Mesenchymal stem cell (in vitro differentiated cells and primary cell): Measurements from ENCODE around the gene APBB1IP.

ENCODE experiments used
- DNase-seq: peaks from one replicate; pipeline ENCODE4 v3.0.0-alpha.2; 2013
- H2AFZ ChIP-seq: one replicate; pipeline ENCODE4 v1.6.1; 2013; ENCODE audit warnings: low read depth, mild to moderate bottlenecking, control low read depth, inconsistent platforms, low read length, moderate library complexity
- H2AK5ac ChIP-seq: 2 replicates; pipeline ENCODE4 v1.6.1; 2013; ENCODE audit warnings: low read length, moderate library complexity, mild to moderate bottlenecking, inconsistent platforms; ENCODE audit not compliant: severe bottlenecking
- H2BK120ac ChIP-seq: one replicate; pipeline ENCODE4 v1.6.1; 2013; ENCODE audit warnings: low read depth, mild to moderate bottlenecking, inconsistent platforms, low read length, moderate library complexity
- H2BK12ac ChIP-seq, 2 experiments: one replicate each; pipeline ENCODE4 v1.6.1; 2013; ENCODE audit warnings: inconsistent platforms in 2 of 2, low read length in 2 of 2, mild to moderate bottlenecking in 2 of 2, moderate library complexity in 2 of 2, control low read depth in 1 of 2
- H2BK15ac ChIP-seq: one replicate; pipeline ENCODE4 v1.6.1; 2013; ENCODE audit warnings: mild to moderate bottlenecking, low read depth, inconsistent platforms; ENCODE audit not compliant: poor library complexity, severe bottlenecking
- H2BK5ac ChIP-seq: 2 replicates; pipeline ENCODE4 v1.6.1; 2013; ENCODE audit warnings: low read depth, mild to moderate bottlenecking, low read length, control low read depth, inconsistent platforms; ENCODE audit not compliant: poor library complexity, severe bottlenecking
- H3K14ac ChIP-seq, 2 experiments: one replicate each; pipeline ENCODE4 v1.6.1; 2013; ENCODE audit warnings: inconsistent platforms in 2 of 2, low read length in 2 of 2, control low read depth in 1 of 2, mild to moderate bottlenecking in 1 of 2, moderate library complexity in 1 of 2
- H3K18ac ChIP-seq, 2 experiments: one replicate each; pipeline ENCODE4 v1.6.1; 2013; ENCODE audit warnings: inconsistent platforms in 2 of 2, low read length in 2 of 2, control low read depth in 1 of 2, low read depth in 1 of 2, mild to moderate bottlenecking in 1 of 2
- H3K23ac ChIP-seq, 2 experiments: one replicate each; pipeline ENCODE4 v1.6.1; 2013; ENCODE audit warnings: inconsistent platforms in 2 of 2, low read length in 2 of 2, mild to moderate bottlenecking in 2 of 2, moderate library complexity in 2 of 2, control low read depth in 1 of 2
- H3K27ac ChIP-seq: 2 replicates; pipeline ENCODE4 v1.5.1; 2013; ENCODE audit warnings: mild to moderate bottlenecking, moderate library complexity, low read length, control low read depth, inconsistent platforms; ENCODE audit not compliant: poor library complexity, severe bottlenecking
- H3K27me3 ChIP-seq, 2 experiments: 2 replicates each; pipeline versions ENCODE4 v1.6.1 to v1.7.0; 2013; ENCODE audit warnings: low read length in 2 of 2, mild to moderate bottlenecking in 2 of 2, moderate library complexity in 2 of 2, control low read depth in 1 of 2, inconsistent platforms in 1 of 2; ENCODE audit not compliant: control insufficient read depth in 1 of 2, insufficient read depth in 1 of 2
- H3K36me3 ChIP-seq, 2 experiments: 2 replicates each; pipeline versions ENCODE4 v1.6.1 to v1.7.0; 2013; ENCODE audit warnings: low read length in 2 of 2, control low read depth in 1 of 2, inconsistent platforms in 1 of 2, low read depth in 1 of 2, mild to moderate bottlenecking in 1 of 2; ENCODE audit not compliant: insufficient read depth in 2 of 2, control insufficient read depth in 1 of 2
- H3K4ac ChIP-seq, 2 experiments: one replicate each; pipeline ENCODE4 v1.6.1; 2013; ENCODE audit warnings: inconsistent platforms in 2 of 2, low read length in 2 of 2, mild to moderate bottlenecking in 2 of 2, moderate library complexity in 2 of 2, control low read depth in 1 of 2, low read depth in 1 of 2
- H3K4me1 ChIP-seq: 2 replicates; pipeline ENCODE4 v1.6.1; 2013; ENCODE audit warnings: low read depth, low read length, control low read depth; ENCODE audit not compliant: control insufficient read depth, insufficient read depth
- H3K4me2 ChIP-seq: 2 replicates; pipeline ENCODE4 v1.6.1; 2013; ENCODE audit warnings: low read length, mild to moderate bottlenecking, inconsistent platforms; ENCODE audit not compliant: poor library complexity, severe bottlenecking
- H3K4me3 ChIP-seq, 2 experiments: 2 replicates each; pipeline versions ENCODE4 v1.5.1 to v1.7.0; 2013; ENCODE audit warnings: low read length in 2 of 2, mild to moderate bottlenecking in 2 of 2, control low read depth in 1 of 2, low read depth in 1 of 2; ENCODE audit not compliant: insufficient read depth in 1 of 2
- H3K79me1 ChIP-seq: replicated peaks from 2 replicates; pipeline ENCODE4 v1.6.1; 2013; ENCODE audit warnings: mild to moderate bottlenecking, control low read depth, low read length, inconsistent platforms; ENCODE audit not compliant: poor library complexity, severe bottlenecking
- H3K9ac ChIP-seq: 2 replicates; pipeline ENCODE4 v1.7.0; 2013; ENCODE audit warnings: mild to moderate bottlenecking, low read length, moderate library complexity
- H3K9me3 ChIP-seq: 2 replicates; pipeline ENCODE4 v1.7.0; 2013; ENCODE audit warnings: mild to moderate bottlenecking, low read length; ENCODE audit not compliant: control insufficient read depth
- H4K8ac ChIP-seq: one replicate; pipeline ENCODE4 v1.6.1; 2013; ENCODE audit warnings: inconsistent platforms, mild to moderate bottlenecking, low read length, moderate library complexity
- H4K91ac ChIP-seq: one replicate; pipeline ENCODE4 v1.6.1; 2013; ENCODE audit warnings: mild to moderate bottlenecking, low read length, inconsistent platforms
- WGBS: methylation state at CpG from one replicate; pipeline ENCODE4 v1.1.7; 2013; ENCODE audit warnings: mixed read lengths; 5-methylcytosine and 5-hydroxymethylcytosine counted together

The APBB1IP gene

DNA sequence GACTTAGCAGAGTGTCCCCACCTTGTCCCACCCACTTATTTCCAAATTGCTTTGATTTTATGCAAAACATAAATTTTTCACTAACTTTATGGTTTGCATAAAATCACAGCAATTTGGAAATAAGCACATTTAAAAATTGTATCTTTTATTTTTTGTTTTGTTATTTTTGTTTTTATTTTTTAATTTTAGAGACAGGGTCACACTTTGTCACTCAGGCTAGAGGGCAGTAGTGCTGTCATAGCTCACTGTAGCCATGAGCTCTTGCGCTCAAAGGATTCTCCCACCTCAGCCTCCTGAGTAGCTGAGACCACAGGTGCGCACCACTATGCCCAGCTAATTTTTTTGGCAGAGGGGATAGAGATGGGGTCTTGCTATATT is 43.2 kb downstream of the APBB1IP start:
- Histone ChIP-seq H2AFZ (no peak overlapping the region), H3K9me3 (no peaks in the 10 kb centered on the region), H2BK15ac (no peak overlapping the region), H4K8ac (no peak overlapping the region), H3K4ac (no peak overlapping the region), H3K4me1 (peaks cover 5% of the 10 kb centered on the region), H4K91ac (no peak overlapping the region), H3K79me1 (no peaks in the 10 kb centered on the region), H2BK12ac (no peak overlapping the region), H3K14ac (no peak overlapping the region), H3K4me3 (no peak overlapping the region), H3K18ac (no peak overlapping the region), H3K27ac (no peak overlapping the region), H2BK5ac (no peak overlapping the region), H3K36me3 (peaks cover 0 to 7% of the 10 kb centered on the region in 2 experiments), H3K27me3 (no peaks in the 10 kb centered on the region), H3K23ac (no peak overlapping the region), H3K9ac (no peak overlapping the region), H2BK120ac (no peak overlapping the region), H3K4me2 (no peak overlapping the region), H2AK5ac (no peak overlapping the region)
- DNase-seq: no peak
- WGBS: 100% methylated on average over 2 of the region's 2 CpGs

DNA sequence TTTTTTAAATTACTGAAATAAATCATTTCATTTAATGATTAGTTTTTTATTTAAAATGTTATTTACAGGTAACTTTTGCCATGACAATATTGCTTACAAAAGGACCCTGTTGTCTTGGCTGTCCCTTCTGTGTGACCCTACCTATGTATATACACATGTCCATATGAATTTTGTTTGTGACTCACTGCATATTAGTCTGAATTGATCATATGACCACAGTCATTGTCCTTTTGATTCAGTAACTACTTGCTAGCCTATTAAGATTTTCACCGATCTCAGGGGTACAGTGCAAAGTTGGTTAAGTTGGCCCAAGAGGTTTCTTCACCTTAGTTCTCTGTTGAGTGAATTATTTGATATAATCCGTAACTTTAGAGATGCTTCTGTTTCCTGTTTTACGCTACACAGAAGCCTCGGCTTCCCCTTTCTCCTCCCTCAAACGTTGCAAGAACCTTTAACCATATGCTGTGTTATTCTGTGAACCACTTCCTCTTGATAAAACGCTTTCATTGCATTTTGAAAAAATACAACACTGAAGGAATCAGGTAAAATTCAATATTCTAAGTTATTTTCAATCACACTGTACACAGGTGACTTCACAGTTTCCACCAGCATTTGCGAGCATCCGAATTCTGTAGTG is 43.9 kb downstream of the APBB1IP start:
- Histone ChIP-seq H2BK12ac (no peak overlapping the region), H2BK120ac (no peak overlapping the region), H3K9ac (no peak overlapping the region), H3K9me3 (no peaks in the 10 kb centered on the region), H2BK5ac (no peak overlapping the region), H4K91ac (no peak overlapping the region), H2AK5ac (no peak overlapping the region), H3K27ac (no peak overlapping the region), H2BK15ac (no peak overlapping the region), H3K14ac (no peak overlapping the region), H3K36me3 (peaks cover 0 to 6% of the 10 kb centered on the region in 2 experiments), H3K23ac (no peak overlapping the region), H3K4me3 (no peak overlapping the region), H3K4me1 (peaks cover 7% of the 10 kb centered on the region), H3K18ac (no peak overlapping the region), H3K4ac (no peak overlapping the region), H3K27me3 (no peaks in the 10 kb centered on the region), H3K4me2 (no peak overlapping the region), H4K8ac (no peak overlapping the region), H3K79me1 (no peaks in the 10 kb centered on the region), H2AFZ (no peak overlapping the region)
- WGBS: 69% methylated on average over 6 of the region's 8 CpGs
- no peak for DNase-seq

DNA sequence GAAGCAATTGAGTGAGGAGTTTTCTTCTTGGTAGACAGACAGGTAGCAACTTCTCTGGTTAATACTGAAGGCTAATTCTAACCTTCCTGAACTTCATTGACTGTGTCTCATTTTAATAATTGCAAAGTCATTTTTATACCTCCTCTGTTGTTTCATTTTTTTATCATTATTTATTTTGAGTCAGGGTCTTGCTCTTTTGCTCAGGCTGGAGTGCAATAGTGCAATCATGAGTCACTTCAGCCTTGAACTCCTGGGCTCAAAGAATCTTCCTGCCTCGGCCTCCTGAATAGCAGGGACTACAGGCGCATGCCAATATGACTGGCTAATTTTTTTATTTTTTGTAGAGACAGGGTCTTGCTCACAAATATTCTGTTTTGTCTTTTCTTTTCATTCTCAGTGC is 45.4 kb downstream of the APBB1IP start:
- Histone ChIP-seq H2AFZ (no peak overlapping the region), H2BK12ac (no peak overlapping the region), H3K36me3 (no peaks in the 10 kb centered on the region), H3K9me3 (no peaks in the 10 kb centered on the region), H3K4me2 (no peak overlapping the region), H3K4ac (no peak overlapping the region), H4K91ac (no peak overlapping the region), H2BK15ac (no peak overlapping the region), H2BK5ac (no peak overlapping the region), H2AK5ac (peak overlapping the region; percentile 73), H3K27me3 (no peaks in the 10 kb centered on the region), H4K8ac (no peak overlapping the region), H3K23ac (no peak overlapping the region), H3K27ac (no peak overlapping the region), H3K9ac (no peak overlapping the region), H3K14ac (no peak overlapping the region), H3K4me3 (no peak overlapping the region), H3K18ac (no peak overlapping the region), H2BK120ac (no peak overlapping the region), H3K4me1 (peaks cover 10% of the 10 kb centered on the region), H3K79me1 (no peaks in the 10 kb centered on the region)
- WGBS: 67% methylated on average over 1 of the region's 2 CpGs
- no peak for DNase-seq

DNA sequence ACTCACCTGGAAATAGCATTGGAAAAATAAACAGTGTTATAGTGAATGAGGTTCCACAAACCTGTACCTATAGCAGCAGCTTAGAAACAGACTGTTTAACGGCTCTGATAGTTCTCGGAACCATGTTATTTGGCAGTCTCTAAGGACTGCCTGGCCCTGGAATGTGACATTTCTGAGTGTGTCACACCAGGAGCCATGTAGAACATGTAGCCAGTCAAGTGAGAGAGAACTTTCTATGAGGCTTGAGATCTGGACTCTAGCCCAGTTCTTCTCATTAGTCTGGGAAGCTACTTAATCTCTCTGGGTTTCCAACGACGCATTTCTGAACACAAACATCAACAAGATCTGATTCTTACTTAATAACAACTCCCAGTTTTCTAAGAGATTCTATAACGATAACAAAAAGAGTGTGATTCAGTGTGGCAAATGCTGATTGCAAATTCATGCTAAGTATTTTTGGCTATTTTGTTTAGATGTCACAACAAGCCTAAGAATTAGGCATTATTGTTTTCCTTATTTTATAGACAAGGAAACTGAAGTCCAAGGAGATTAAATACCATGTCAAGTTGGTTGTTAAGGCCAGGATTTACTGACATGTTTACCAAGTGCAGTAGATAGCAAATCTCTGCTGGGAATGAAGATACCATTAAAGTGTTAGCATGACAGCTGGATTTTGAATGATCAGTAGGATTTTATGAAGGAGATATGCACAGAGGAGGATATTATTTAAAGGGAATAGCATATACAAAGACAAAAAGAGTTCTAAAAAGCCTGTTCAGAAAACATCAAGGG is 47.2 kb downstream of the APBB1IP start:
- H3K14ac ChIP-seq: no peak overlapping the region
- H3K4ac ChIP-seq: no peak overlapping the region
- no peak overlapping the region for H2BK15ac ChIP-seq
- no peaks in the 10 kb centered on the region for H3K27me3 ChIP-seq
- no peak overlapping the region for H4K8ac ChIP-seq
- peak overlapping the region; percentile 97 for H3K27ac ChIP-seq
- H3K18ac ChIP-seq: no peak overlapping the region
- H2BK120ac ChIP-seq: no peak overlapping the region
- H2BK5ac ChIP-seq: no peak overlapping the region
- H2AK5ac ChIP-seq: peak overlapping the region; percentile 65
- peak; percentile 54 for DNase-seq
- H2AFZ ChIP-seq: no peak overlapping the region
- no peaks in the 10 kb centered on the region for H3K36me3 ChIP-seq
- no peak overlapping the region for H3K23ac ChIP-seq
- no peaks in the 10 kb centered on the region for H3K79me1 ChIP-seq
- no peaks in the 10 kb centered on the region for H3K9me3 ChIP-seq
- H3K4me3 ChIP-seq: no peak overlapping the region
- peak overlapping the region; percentile 96 for H3K9ac ChIP-seq
- H3K4me1 ChIP-seq: peaks cover 10% of the 10 kb centered on the region
- WGBS: 42% methylated on average over 4 of the region's 5 CpGs
- H3K4me2 ChIP-seq: no peak overlapping the region
- H4K91ac ChIP-seq: no peak overlapping the region
- H2BK12ac ChIP-seq: no peak overlapping the region
